HepG2 (cell line): Measurements from ENCODE around the gene ANAPC2. TPM values are rescaled to one million over a fixed set of nuclear protein-coding genes. Genes with fewer than 3 reads are reported as not detected.

Source experiments
- ATAC-seq: fragments of 200-7000 bp; cut with Tn5 transposase; 3 replicates; pipeline ENCODE4 v1.9.1; 2020; ENCODE audit warnings: mild to moderate bottlenecking, moderate library complexity
- BruUV-seq: library from RNA; stranded (reverse); fragments of 400-500 nt; replicated peaks from 2 replicates; lab custom pipeline; 2021; lab: Mats Ljungman, UMichigan
- CTCF ChIA-PET: fragments of 300-600 bp; formaldehyde crosslinking; extraction: SDS; loops from one replicate; lab custom pipeline; 2021; ENCODE audit warnings: low total read pairs, inconsistent platforms, low intra/inter-chr PET ratio; lab: Yijun Ruan, JAX
- POLR2A ChIA-PET: fragments of 350-600 bp; sonication (Branson Sonifier 250); formaldehyde crosslinking; loops from one replicate; lab custom pipeline; 2020; ENCODE audit warnings: antibody characterized with exemption, inconsistent platforms; lab: Yijun Ruan, JAX
- DNase-seq: peaks from one replicate; pipeline ENCODE4 v3.0.0-alpha.2; 2015; ENCODE audit warnings: low spot score
- FAIRE-seq: peaks from 3 replicates; lab custom pipeline; 2011; peaks lifted over from hg19 to GRCh38; lab: Jason Lieb, UNC
- H2AFZ ChIP-seq: one replicate; pipeline ENCODE4 v1.6.1; 2011; ENCODE audit warnings: low read length, inconsistent platforms
- H3K27ac ChIP-seq: fragments of 300-600 bp; 3 replicates; pipeline ENCODE4 v1.8.0; 2011; ENCODE audit warnings: mixed run types, mild to moderate bottlenecking, mixed read lengths, low read length, inconsistent platforms; ENCODE audit not compliant: insufficient read depth; ENCODE audit errors: extremely low read length
- H3K27me3 ChIP-seq, 2 experiments: fragments of 200-600 bp in 1 of 2; 2 replicates in 1 of 2; 3 replicates in 1 of 2; pipeline versions ENCODE4 v1.6.0 to v1.8.0; 2011; ENCODE audit warnings: low read length in 2 of 2, mild to moderate bottlenecking in 2 of 2, moderate library complexity in 2 of 2, inconsistent platforms in 1 of 2; ENCODE audit not compliant: insufficient read depth in 2 of 2, control insufficient read depth in 1 of 2
- H3K36me3 ChIP-seq, 2 experiments: fragments of 200-600 bp in 1 of 2; replicated peaks in 1 of 2; 2 replicates in 1 of 2; 3 replicates in 1 of 2; pipeline versions ENCODE4 v1.5.1 to v1.8.0; 2011; ENCODE audit warnings: low read length in 2 of 2, inconsistent platforms in 1 of 2; ENCODE audit not compliant: insufficient read depth in 2 of 2, control insufficient read depth in 1 of 2
- H3K4me1 ChIP-seq: 2 replicates; pipeline ENCODE4 v1.5.1; 2012; ENCODE audit warnings: low read length, inconsistent platforms; ENCODE audit not compliant: insufficient read depth
- H3K4me2 ChIP-seq: 2 replicates; pipeline ENCODE4 v1.6.0; 2011; ENCODE audit warnings: low read depth, low read length, inconsistent platforms
- H3K4me3 ChIP-seq, 3 experiments: fragments of 200-600 bp in 1 of 3; sonication (generic), shearing (Covaris generic) in 1 of 3; replicated peaks in 1 of 3; 2 replicates each; pipeline ENCODE4 v1.5.1; 2011 to 2016; ENCODE audit warnings: low read length in 3 of 3, inconsistent platforms in 2 of 3, low read depth in 2 of 3, mild to moderate bottlenecking in 2 of 3, control low read depth in 1 of 3, mixed read lengths in 1 of 3; ENCODE audit not compliant: insufficient read depth in 1 of 3
- H3K79me2 ChIP-seq: one replicate; pipeline ENCODE4 v1.6.1; 2011; ENCODE audit warnings: low read length, inconsistent platforms; ENCODE audit not compliant: insufficient read depth
- H3K9ac ChIP-seq: 2 replicates; pipeline ENCODE4 v1.6.0; 2011; ENCODE audit warnings: mild to moderate bottlenecking, low read depth, low read length, inconsistent platforms; ENCODE audit not compliant: insufficient read depth
- H3K9me3 ChIP-seq: 2 replicates; pipeline ENCODE4 v1.5.1; 2012; ENCODE audit warnings: mild to moderate bottlenecking, low read length
- H4K20me1 ChIP-seq: 2 replicates; pipeline ENCODE4 v1.6.0; 2011; ENCODE audit warnings: inconsistent platforms, mild to moderate bottlenecking, low read length, moderate library complexity; ENCODE audit not compliant: insufficient read depth
- ARID2 ChIP-seq: sonication (generic); formaldehyde crosslinking; IDR thresholded peaks from 2 replicates; pipeline ENCODE4 v1.8.1; 2022; ENCODE audit warnings: mild to moderate bottlenecking, missing genetic modification reagents, borderline replicate concordance
- KDM4B ChIP-seq: sonication (generic); formaldehyde crosslinking; IDR thresholded peaks from 2 replicates; pipeline ENCODE4 v1.4.0; 2020; ENCODE audit warnings: missing genetic modification reagents
- RXRA ChIP-seq: sonication (generic); formaldehyde crosslinking; IDR thresholded peaks from 2 replicates; pipeline ENCODE4 v1.5.1; 2020; ENCODE audit warnings: missing genetic modification reagents
- TEAD3 ChIP-seq: optimal IDR thresholded peaks from 2 replicates; pipeline ENCODE3; 2016; ENCODE audit warnings: borderline replicate concordance
- ZNF3 ChIP-seq: IDR thresholded peaks from 2 replicates; pipeline ENCODE4 v1.7.0; 2017; ENCODE audit warnings: inconsistent platforms
- ZNF605 ChIP-seq: sonication (generic); formaldehyde crosslinking; IDR thresholded peaks from 2 replicates; pipeline ENCODE4 v1.8.0; 2022; ENCODE audit warnings: mild to moderate bottlenecking, missing genetic modification reagents
- WGBS: methylation state at CpG from one replicate; pipeline ENCODE4 v1.1.6; 2017; ENCODE audit warnings: low lambda C conversion rate; 5-methylcytosine and 5-hydroxymethylcytosine counted together
- in situ Hi-C: cut with HindIII; loops from 2 replicates; pipeline ENCODE4 v1.10.0; 2017; ENCODE audit warnings: low pct_unique_long_range_greater_than_20kb; ENCODE audit not compliant: extremely low pct_ligation_motif_present
- intact Hi-C: fragments of 100-400 bp; cut with micrococcal nuclease; formaldehyde crosslinking; loops from one replicate; pipeline ENCODE4 v1.10.0; 2022; ENCODE audit not compliant: unreplicated experiment
- polyA plus RNA-seq, 8 experiments: library from polyadenylated mRNA; depleted of rRNA in 3 of 8; stranded (reverse) in 7 of 8; unstranded in 1 of 8; fragments of >200 nt; fragmentation: Illumina TruSeq in 4 of 8; extraction: Trizol in 4 of 8; gene quantifications; 2 replicates each; pipeline versions ENCODE4 v1.2.1 to v1.2.3, GENCODE V29; 2011 to 2016; ENCODE audit warnings: low read depth in 4 of 8, missing spikeins in 1 of 8, mixed read lengths in 1 of 8; ENCODE audit not compliant: insufficient read depth in 1 of 8
- total RNA-seq, 5 experiments: library from RNA; depleted of rRNA; stranded (reverse); fragments of >200 nt; fragmentation: Illumina TruSeq; extraction: Trizol; gene quantifications; 2 replicates each; pipeline ENCODE4 v1.2.3, GENCODE V29; 2016; ENCODE audit warnings: low read depth in 1 of 5
- TF ChIP-seq, protein P1 (sequence below): sonication (generic); formaldehyde crosslinking; IDR thresholded peaks from 2 replicates; pipeline ENCODE4 v1.4.0; 2020; ENCODE audit warnings: missing genetic modification reagents

ANAPC2 gene
- total and polyA plus RNA-seq, 2 of the 13 experiments (the other 11 are each of a cell fraction or from before 2014, with no cell fraction given): 12.3 to 15.4 TPM

DNA sequence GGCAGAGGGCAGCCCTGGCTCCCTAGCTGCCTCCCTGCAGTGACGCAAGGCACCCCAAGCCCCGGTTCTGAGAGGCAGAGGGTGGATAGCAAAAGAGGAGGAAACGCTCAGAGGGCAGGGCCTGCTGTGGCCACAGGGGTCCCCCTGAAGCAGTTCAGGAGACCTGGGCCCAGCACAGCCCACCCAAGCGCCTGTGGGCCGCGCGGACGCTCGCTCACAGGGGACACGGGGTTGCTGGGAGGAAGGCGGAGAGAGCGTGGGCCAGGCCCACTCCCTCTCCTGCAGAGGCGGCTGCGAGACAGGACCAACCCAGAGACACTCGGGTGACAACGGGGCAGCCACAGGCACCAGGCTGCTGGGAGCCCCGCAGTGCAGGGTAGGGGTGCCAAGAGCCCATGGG is 8.6 kb downstream of the ANAPC2 start (continued):
- no peak for TF ChIP-seq RXRA
- TF ChIP-seq KDM4B (CRISPR knock-in tag): no peak
- no peak for TF ChIP-seq ZNF605
- no peak for TF ChIP-seq ARID2 (CRISPR knock-in tag)
- no peak for TF ChIP-seq ZNF3
- TF ChIP-seq, protein P1, sequence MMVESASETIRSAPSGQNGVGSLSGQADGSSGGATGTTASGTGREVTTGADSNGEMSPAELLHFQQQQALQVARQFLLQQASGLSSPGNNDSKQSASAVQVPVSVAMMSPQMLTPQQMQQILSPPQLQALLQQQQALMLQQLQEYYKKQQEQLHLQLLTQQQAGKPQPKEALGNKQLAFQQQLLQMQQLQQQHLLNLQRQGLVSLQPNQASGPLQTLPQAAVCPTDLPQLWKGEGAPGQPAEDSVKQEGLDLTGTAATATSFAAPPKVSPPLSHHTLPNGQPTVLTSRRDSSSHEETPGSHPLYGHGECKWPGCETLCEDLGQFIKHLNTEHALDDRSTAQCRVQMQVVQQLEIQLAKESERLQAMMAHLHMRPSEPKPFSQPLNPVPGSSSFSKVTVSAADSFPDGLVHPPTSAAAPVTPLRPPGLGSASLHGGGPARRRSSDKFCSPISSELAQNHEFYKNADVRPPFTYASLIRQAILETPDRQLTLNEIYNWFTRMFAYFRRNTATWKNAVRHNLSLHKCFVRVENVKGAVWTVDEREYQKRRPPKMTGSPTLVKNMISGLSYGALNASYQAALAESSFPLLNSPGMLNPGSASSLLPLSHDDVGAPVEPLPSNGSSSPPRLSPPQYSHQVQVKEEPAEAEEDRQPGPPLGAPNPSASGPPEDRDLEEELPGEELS (CRISPR knock-in tag): no peak

DNA sequence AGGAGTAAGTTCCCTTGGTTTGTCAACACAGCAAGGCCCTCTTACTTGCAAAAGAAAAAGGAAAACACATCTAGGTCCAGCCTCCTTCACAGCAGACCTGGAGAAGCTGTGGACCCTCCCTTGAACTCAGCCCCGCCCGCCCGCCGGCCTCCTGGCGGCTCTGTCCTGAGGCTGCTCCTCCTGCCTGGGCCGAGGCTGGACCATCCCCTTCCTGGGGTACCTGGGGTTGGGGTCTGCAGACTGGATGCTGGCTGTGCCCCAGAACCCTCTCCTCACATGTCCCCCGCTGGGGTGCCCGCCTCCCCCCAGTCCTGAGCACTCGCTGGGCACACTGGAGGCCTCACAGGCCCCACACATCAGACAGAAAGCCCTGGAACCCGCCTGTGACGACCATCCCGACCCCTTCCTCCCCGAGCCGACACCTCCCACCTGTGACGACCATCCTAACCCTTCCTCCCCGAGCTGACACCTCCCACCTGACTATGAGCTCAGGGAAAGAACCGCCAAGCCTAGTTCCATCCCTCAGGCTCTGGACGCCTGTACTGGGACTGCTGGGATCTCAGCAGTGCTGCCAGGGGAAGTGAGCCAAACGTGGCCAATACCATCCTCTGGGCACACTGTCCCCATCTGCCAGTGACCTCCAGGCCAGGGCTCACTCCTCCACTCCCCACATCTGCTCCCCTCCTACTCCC is 9.3 kb downstream of the ANAPC2 start:
- intact Hi-C loops (loop anchor here (10.0 kb wide), 1 partner anchor 64 kb away; the partner anchor contains the start of gene DPP7), in situ Hi-C loops (no loop called here)

More for the DNA sequence above, 9.3 kb downstream of the ANAPC2 start:
- H3K4me3 ChIP-seq: no peak overlapping the region
- no peaks in the 10 kb centered on the region for H3K79me2 ChIP-seq
- no peaks in the 10 kb centered on the region for H3K27me3 ChIP-seq
- no peak for ATAC-seq
- H3K36me3 ChIP-seq: peaks cover 22 to 25% of the 10 kb centered on the region in 2 experiments; a peak in 4 of 5 replicates
- no TSS peak for BruUV-seq
- DNase-seq: no peak
- no peak for TF ChIP-seq TEAD3 (CRISPR knock-in tag)
- TF ChIP-seq, all 625 proteins: peak for 0
- POLR2A ChIA-PET: no interaction called here
- Histone ChIP-seq H3K27ac (no peak overlapping the region), H3K9ac (no peak overlapping the region), H4K20me1 (no peaks in the 10 kb centered on the region), H3K4me1 (no peaks in the 10 kb centered on the region), H3K4me2 (no peak overlapping the region), H2AFZ (no peak overlapping the region), H3K9me3 (no peaks in the 10 kb centered on the region)
- no peak for FAIRE-seq
- CTCF ChIA-PET: no interaction called here
- 92% methylated on average over 11 of the region's 19 CpGs for WGBS
